ENCODE data around the gene ST3GAL6. TPM values are rescaled to one million over a fixed set of nuclear protein-coding genes. Genes with fewer than 3 reads are reported as not detected.

ST3GAL6 gene
- total RNA-seq, 2 experiments from 2014 or later, result 0.25 to 3.0 TPM

- Histone ChIP-seq H3K4me3 (ENCODE audit: low read depth, low read length, poor library complexity, severe bottlenecking) (no peak overlapping the region), H3K36me3 (ENCODE audit: insufficient read depth, low read length) (no peaks in the 10 kb centered on the region), H3K27ac (ENCODE audit: low read depth, low read length, poor library complexity, severe bottlenecking) (no peak overlapping the region), H3K9me3 (ENCODE audit: low read length) (no peaks in the 10 kb centered on the region), H4K20me1 (ENCODE audit: insufficient read depth, low read length) (no peaks in the 10 kb centered on the region), H3K9me2 (ENCODE audit: insufficient read depth, low read length) (no peaks in the 10 kb centered on the region), H3K79me2 (ENCODE audit: insufficient read depth, low read depth, low read length) (no peaks in the 10 kb centered on the region), H3K4me2 (ENCODE audit: low read length) (no peak overlapping the region), H3K4me1 (ENCODE audit: insufficient read depth, low read length, poor library complexity, severe bottlenecking) (no peaks in the 10 kb centered on the region), H2AFZ (ENCODE audit: low read length) (no peak overlapping the region)
- intact Hi-C loops (cut with micrococcal nuclease; ENCODE audit: unreplicated experiment), result loop anchor here (5.0 kb wide), 1 partner anchor 79 kb away; the partner anchor contains the start of gene DCBLD2
- BruUV-seq (replicated peaks), result no TSS peak
- TF ChIP-seq EZH2phosphoT487 (IDR thresholded peaks at IDR 0.05; ENCODE audit: borderline replicate concordance, low read depth, low read length) (no peak), CTCF (conservative IDR thresholded peaks at IDR 0.05; ENCODE audit: low read length) (no peak)
- ChIA-PET CTCF (ENCODE audit: unreplicated experiment) (interaction anchor here (1.0 kb wide), 1 partner anchor 19 kb away, joined by 3 read pairs; no protein-coding TSS in a partner anchor), POLR2A (interaction anchor here (0.5 to 1.9 kb wide), 2 partner anchors 8 to 78 kb away, joined by 3 to 4 read pairs; partner anchors contain the start of gene DCBLD2)
- no peak for DNase-seq (ENCODE audit: low spot score)
Measured at GRCh38 chr3:98823791-98824190, 60.7 kb downstream of the ST3GAL6 start.

GRCh38 chr3:98824256-98824655 is 61.1 kb downstream of the ST3GAL6 start:
- Histone ChIP-seq H3K79me2 (ENCODE audit: insufficient read depth, low read depth, low read length) (no peaks in the 10 kb centered on the region), H3K36me3 (ENCODE audit: insufficient read depth, low read length) (no peaks in the 10 kb centered on the region), H3K4me1 (ENCODE audit: insufficient read depth, low read length, poor library complexity, severe bottlenecking) (no peaks in the 10 kb centered on the region), H3K9me3 (ENCODE audit: low read length) (no peaks in the 10 kb centered on the region), H3K27ac (ENCODE audit: low read depth, low read length, poor library complexity, severe bottlenecking) (no peak overlapping the region), H2AFZ (ENCODE audit: low read length) (no peak overlapping the region), H3K9me2 (ENCODE audit: insufficient read depth, low read length) (no peaks in the 10 kb centered on the region), H3K4me2 (ENCODE audit: low read length) (no peak overlapping the region), H4K20me1 (ENCODE audit: insufficient read depth, low read length) (no peaks in the 10 kb centered on the region), H3K4me3 (ENCODE audit: low read depth, low read length, poor library complexity, severe bottlenecking) (no peak overlapping the region)
- ChIA-PET CTCF (ENCODE audit: unreplicated experiment) (interaction anchor here (0.6 to 1.0 kb wide), 2 partner anchors 11 to 19 kb away, joined by 3 read pairs; no protein-coding TSS in a partner anchor), POLR2A (interaction anchor here (0.5 to 1.9 kb wide), 2 partner anchors 8 to 77 kb away, joined by 3 to 4 read pairs; partner anchors contain the start of gene DCBLD2)
- TF ChIP-seq CTCF (conservative IDR thresholded peaks at IDR 0.05; ENCODE audit: low read length) (0 out of 2 replicates have a peak, but pooled peaks have one; percentile 30), EZH2phosphoT487 (IDR thresholded peaks at IDR 0.05; ENCODE audit: borderline replicate concordance, low read depth, low read length) (no peak)
- no peak for DNase-seq (ENCODE audit: low spot score)
- intact Hi-C loops (cut with micrococcal nuclease; ENCODE audit: unreplicated experiment), result loop anchor here (5.0 kb wide), 1 partner anchor 78 kb away; the partner anchor contains the start of gene DCBLD2
- BruUV-seq (replicated peaks), result no TSS peak

GRCh38 chr3:98826126-98826525 is 63.0 kb downstream of the ST3GAL6 start:
- H3K4me3 ChIP-seq (ENCODE audit: low read depth, low read length, poor library complexity, severe bottlenecking), result no peak overlapping the region
- no peaks in the 10 kb centered on the region for H3K9me3 ChIP-seq (ENCODE audit: low read length)
- H4K20me1 ChIP-seq (ENCODE audit: insufficient read depth, low read length), result no peaks in the 10 kb centered on the region
- no TSS peak for BruUV-seq (replicated peaks)
- ChIA-PET POLR2A (interaction anchor here (0.6 kb wide), 1 partner anchor 528 kb away, joined by 3 read pairs; no protein-coding TSS in a partner anchor), CTCF (ENCODE audit: unreplicated experiment) (no interaction called here)
- DNase-seq (ENCODE audit: low spot score), result no peak
- no peaks in the 10 kb centered on the region for H3K36me3 ChIP-seq (ENCODE audit: insufficient read depth, low read length)
- H3K79me2 ChIP-seq (ENCODE audit: insufficient read depth, low read depth, low read length), result no peaks in the 10 kb centered on the region
- no peaks in the 10 kb centered on the region for H3K4me1 ChIP-seq (ENCODE audit: insufficient read depth, low read length, poor library complexity, severe bottlenecking)
- H3K4me2 ChIP-seq (ENCODE audit: low read length), result no peak overlapping the region
- H3K9me2 ChIP-seq (ENCODE audit: insufficient read depth, low read length), result no peaks in the 10 kb centered on the region
- H2AFZ ChIP-seq (ENCODE audit: low read length), result no peak overlapping the region
- H3K27ac ChIP-seq (ENCODE audit: low read depth, low read length, poor library complexity, severe bottlenecking), result no peak overlapping the region
- no peak for TF ChIP-seq CTCF (conservative IDR thresholded peaks at IDR 0.05; ENCODE audit: low read length)
- no peak for TF ChIP-seq EZH2phosphoT487 (IDR thresholded peaks at IDR 0.05; ENCODE audit: borderline replicate concordance, low read depth, low read length)
- intact Hi-C loops (cut with micrococcal nuclease; ENCODE audit: unreplicated experiment), result no loop called here

All from OCI-LY7 (cell line).